GM12878 (cell line): ENCODE measurements around the gene SETD1B. TPM values are rescaled to one million over a fixed set of nuclear protein-coding genes. Genes with fewer than 3 reads are reported as not detected.

ENCODE experiments used
- ATAC-seq: fragments of 200-7000 bp; cut with Tn5 transposase; 3 replicates; pipeline ENCODE4 v1.9.1; 2020; ENCODE audit warnings: mild to moderate bottlenecking, moderate library complexity
- BruUV-seq: library from RNA; stranded (reverse); fragments of 400-500 nt; replicated peaks from 2 replicates; lab custom pipeline; 2021; lab: Mats Ljungman, UMichigan
- CTCF ChIA-PET: fragments of 300-600 bp; sonication (Branson Sonifier 250); formaldehyde crosslinking; extraction: SDS; loops from one replicate; lab custom pipeline; 2021; ENCODE audit warnings: inconsistent platforms; lab: Yijun Ruan, JAX
- POLR2A ChIA-PET: fragments of 350-600 bp; formaldehyde crosslinking; extraction: SDS; loops from one replicate; lab custom pipeline; 2021; ENCODE audit warnings: inconsistent platforms; lab: Charles Lee
- RAD21 ChIA-PET: fragments of 300-600 bp; sonication (Branson Sonifier 250); formaldehyde crosslinking; loops from one replicate; lab custom pipeline; 2023; ENCODE audit warnings: antibody characterized with exemption; ENCODE audit not compliant: unreplicated experiment; lab: Charles Lee
- SMC1A ChIA-PET: fragments of 300-600 bp; sonication (Branson Sonifier 250); formaldehyde crosslinking; loops from one replicate; lab custom pipeline; 2023; ENCODE audit not compliant: unreplicated experiment, uncharacterized antibody; lab: Charles Lee
- DNase-seq: peaks from one replicate; pipeline ENCODE4 v3.0.0-alpha.2; 2011; ENCODE audit warnings: low read depth, low spot score
- FAIRE-seq: peaks from 3 replicates; lab custom pipeline; 2011; peaks lifted over from hg19 to GRCh38; lab: Jason Lieb, UNC
- H2AFZ ChIP-seq: 2 replicates; pipeline ENCODE4 v1.6.0; 2011; ENCODE audit warnings: low read depth, low read length, control low read depth; ENCODE audit not compliant: control insufficient read depth
- H3K27ac ChIP-seq: 2 replicates; pipeline ENCODE4 v1.5.1; 2011; ENCODE audit warnings: control low read depth; ENCODE audit not compliant: control insufficient read depth, insufficient read depth
- H3K27me3 ChIP-seq, 2 experiments: replicated peaks in 1 of 2; 2 replicates each; pipeline versions ENCODE4 v1.6.0 to v1.6.1; 2011; ENCODE audit warnings: low read length in 1 of 2; ENCODE audit not compliant: control insufficient read depth in 2 of 2, insufficient read depth in 2 of 2
- H3K36me3 ChIP-seq, 2 experiments: 2 replicates each; pipeline ENCODE4 v1.5.1; 2011; ENCODE audit warnings: low read length in 1 of 2; ENCODE audit not compliant: control insufficient read depth in 2 of 2, insufficient read depth in 2 of 2
- H3K4me1 ChIP-seq: 2 replicates; pipeline ENCODE4 v1.6.1; 2011; ENCODE audit warnings: mild to moderate bottlenecking, low read length, moderate library complexity, mixed read lengths; ENCODE audit not compliant: control insufficient read depth, insufficient read depth
- H3K4me2 ChIP-seq: 2 replicates; pipeline ENCODE4 v1.6.0; 2011; ENCODE audit warnings: control low read depth; ENCODE audit not compliant: control insufficient read depth, insufficient read depth
- H3K4me3 ChIP-seq: fragments of 200-600 bp; sonication (generic); 2 replicates; pipeline ENCODE4 v1.5.1; 2016
- H3K79me2 ChIP-seq: 2 replicates; pipeline ENCODE4 v1.6.0; 2011; ENCODE audit warnings: low read length; ENCODE audit not compliant: control insufficient read depth, insufficient read depth
- H3K9ac ChIP-seq: 2 replicates; pipeline ENCODE4 v1.8.0; 2011; ENCODE audit warnings: low read length, control low read depth, mixed read lengths; ENCODE audit not compliant: control insufficient read depth, insufficient read depth
- H3K9me3 ChIP-seq: replicated peaks from 3 replicates; pipeline ENCODE4 v1.5.1; 2011; ENCODE audit warnings: mild to moderate bottlenecking, low read length; ENCODE audit not compliant: control insufficient read depth, insufficient read depth
- H4K20me1 ChIP-seq: 2 replicates; pipeline ENCODE4 v1.6.0; 2011; ENCODE audit not compliant: control insufficient read depth, insufficient read depth
- CBFB ChIP-seq: IDR thresholded peaks from 2 replicates; pipeline ENCODE4 v1.6.1; 2016; ENCODE audit warnings: antibody characterized with exemption, low read depth
- CBX3 ChIP-seq: fragments of 200-600 bp; sonication (generic); IDR thresholded peaks from 2 replicates; pipeline ENCODE4 v1.6.1; 2016; ENCODE audit warnings: low read depth, borderline replicate concordance
- HCFC1 ChIP-seq: fragments of 150-350 bp; IDR thresholded peaks from 2 replicates; pipeline ENCODE4 v1.6.1; 2014; ENCODE audit warnings: low read length
- IKZF2 ChIP-seq, 2 experiments: fragments of 450-650 bp; IDR thresholded peaks; 2 replicates each; pipeline ENCODE4 v1.6.1; 2017; ENCODE audit warnings: mild to moderate bottlenecking in 2 of 2, moderate library complexity in 2 of 2
- IRF3 ChIP-seq: fragments of 450-650 bp; IDR thresholded peaks from 2 replicates; pipeline ENCODE4 v1.6.1; 2014; ENCODE audit warnings: mild to moderate bottlenecking
- NBN ChIP-seq: fragments of 450-650 bp; IDR thresholded peaks from 2 replicates; pipeline ENCODE4 v1.6.1; 2016
- RB1 ChIP-seq: fragments of 450-650 bp; formaldehyde crosslinking; IDR thresholded peaks from 2 replicates; pipeline ENCODE4 v1.6.1; 2017; ENCODE audit warnings: mild to moderate bottlenecking, borderline replicate concordance
- SIN3A ChIP-seq: IDR thresholded peaks from 2 replicates; pipeline ENCODE4 v1.6.1; 2012; ENCODE audit warnings: low read depth, low read length, improper control_type of control experiment
- SREBF1 ChIP-seq: IDR thresholded peaks from 2 replicates; pipeline ENCODE4 v1.6.1; 2012; ENCODE audit warnings: mild to moderate bottlenecking, low read length
- TCF12 ChIP-seq: IDR thresholded peaks from 2 replicates; pipeline ENCODE4 v1.6.1; 2011; ENCODE audit warnings: low read depth, mild to moderate bottlenecking, low read length
- WRNIP1 ChIP-seq: IDR thresholded peaks from 2 replicates; pipeline ENCODE4 v1.6.1; 2011; ENCODE audit warnings: low read depth, low read length, improper control_type of control experiment, borderline replicate concordance
- ZNF207 ChIP-seq: fragments of 450-650 bp; IDR thresholded peaks from 2 replicates; pipeline ENCODE4 v1.6.1; 2014; ENCODE audit warnings: antibody characterized with exemption, mild to moderate bottlenecking, borderline replicate concordance
- ZNF687 ChIP-seq: fragments of 450-650 bp; IDR thresholded peaks from 2 replicates; pipeline ENCODE4 v1.6.1; 2017; ENCODE audit warnings: mild to moderate bottlenecking, moderate library complexity
- WGBS: methylation state at CpG from one replicate; pipeline ENCODE4 v1.1.6; 2016; ENCODE audit warnings: low lambda C conversion rate; ENCODE audit not compliant: insufficient replicate concordance, insufficient coverage; ENCODE audit errors: missing lambda C conversion rate; 5-methylcytosine and 5-hydroxymethylcytosine counted together
- in situ Hi-C: fragments of 300-500 bp; cut with MboI; formaldehyde crosslinking; loops from 9 replicates; pipeline ENCODE4 v1.14.3; 2018; ENCODE audit warnings: mixed read lengths
- intact Hi-C: fragments of 100-400 bp; cut with micrococcal nuclease; formaldehyde crosslinking; loops from one replicate; pipeline ENCODE4 v1.14.2; 2022; ENCODE audit not compliant: unreplicated experiment
- polyA plus RNA-seq, 11 experiments: library from polyadenylated mRNA; depleted of rRNA in 4 of 11; unstranded in 6 of 11; stranded (reverse) in 5 of 11; fragments of >200 nt; fragmentation: Nextera tagmentation in 4 of 11; fragmentation: Illumina TruSeq in 1 of 11; extraction: Ambion mirVana in 4 of 11; extraction: Trizol in 1 of 11; gene quantifications; 1 replicate in 1 of 11; 2 replicates in 10 of 11; pipeline versions ENCODE4 v1.2.1 to v1.2.3, GENCODE V29; 2011 to 2016; ENCODE audit warnings: inconsistent platforms in 2 of 11, missing spikeins in 2 of 11, low read depth in 1 of 11
- total RNA-seq, 4 experiments: library from RNA; depleted of rRNA in 3 of 4; stranded (reverse); fragments of >200 nt in 3 of 4; fragmentation: Illumina TruSeq in 1 of 4; extraction: Trizol in 1 of 4; gene quantifications; 2 replicates each; pipeline versions ENCODE4 v1.2.1 to v1.2.3, GENCODE V29; 2013 to 2021

The SETD1B gene
- total and polyA plus RNA-seq, 10 of the 15 experiments (the other 5 are each of a cell fraction or from before 2014, with no cell fraction given), result 0.50 to 17.3 (median 1.6) TPM

GRCh38 chr12:121793838-121794533 lies 9.8 kb upstream of the SETD1B start (continued):
- TF ChIP-seq NBN, result peak; percentile 89
- TF ChIP-seq IRF3, result peak; percentile 47; the same call in 1 of the 2 replicates
- peak; percentile 31; the same call in 1 of the 2 replicates for TF ChIP-seq CBFB
- TF ChIP-seq SIN3A, result peak; percentile 66; the same call in 1 of the 2 replicates

DNA sequence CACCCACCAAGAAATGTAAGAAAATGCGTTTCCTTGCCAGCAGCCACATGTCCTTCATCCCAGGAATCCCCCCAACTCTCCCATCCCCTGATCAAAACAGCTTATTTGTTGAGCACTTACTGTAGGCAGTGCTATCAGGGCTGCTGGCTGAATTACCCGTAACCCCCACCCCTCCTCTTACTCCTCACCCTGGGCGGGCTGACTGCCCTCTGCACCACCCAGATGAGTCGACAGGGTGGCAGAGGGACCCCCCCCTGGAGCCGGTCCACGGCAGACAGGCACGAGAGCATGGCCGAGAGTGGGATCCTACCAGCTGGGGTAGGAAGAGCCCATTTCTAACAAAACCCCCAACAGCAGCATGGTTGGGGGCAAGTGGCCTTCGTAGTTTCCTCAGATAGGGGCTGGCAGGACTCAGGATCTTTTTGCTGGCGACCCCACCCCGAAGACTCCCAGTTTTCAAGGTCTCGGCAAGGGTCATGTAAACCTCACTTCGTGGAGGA lies 9.2 kb upstream of the SETD1B start:
- CTCF ChIA-PET, result interaction anchor here (0.7 to 16.2 kb wide), 53 partner anchors 13 to 370 kb away, joined by 3 to 565 read pairs (median 4); partner anchors contain the start of genes CFAP251, ORAI1, PSMD9 and SETD1B
- Histone ChIP-seq H3K27ac (peak overlapping the region; percentile 73), H3K27me3 (no peaks in the 10 kb centered on the region), H3K4me3 (peak overlapping the region; percentile 58; the same call in 1 of the 2 replicates), H3K9ac (peak overlapping the region; percentile 22; the same call in 1 of the 2 replicates), H4K20me1 (no peaks in the 10 kb centered on the region; the same call in 1 of the 2 replicates), H2AFZ (peak overlapping the region; percentile 45), H3K79me2 (peaks cover 56% of the 10 kb centered on the region), H3K36me3 (peaks cover 10 to 15% of the 10 kb centered on the region in 2 experiments; a peak in 3 of 4 replicates), H3K4me1 (peaks cover 41% of the 10 kb centered on the region), H3K9me3 (no peaks in the 10 kb centered on the region), H3K4me2 (peak overlapping the region; percentile 93)
- SMC1A ChIA-PET, result interaction anchor here (0.6 to 10.5 kb wide), 31 partner anchors 11 to 372 kb away, joined by 3 to 226 read pairs (median 5); partner anchors contain the start of genes CFAP251, PSMD9, SETD1B and TMEM120B
- FAIRE-seq (no peak), ATAC-seq (peak; percentile 5), DNase-seq (no peak)
- RAD21 ChIA-PET, result interaction anchor here (0.6 to 11.7 kb wide), 33 partner anchors 13 to 443 kb away, joined by 3 to 395 read pairs (median 5); partner anchors contain the start of genes ANAPC5, CFAP251, ORAI1 and PSMD9
- WGBS, result under 1% methylated on average over 13 of the region's 13 CpGs
- in situ Hi-C loops (loop anchor here (5.0 kb wide), 2 partner anchors 93 to 102 kb away; partner anchors contain the start of gene PSMD9), intact Hi-C loops (loop anchor here (1.0 kb wide), 4 partner anchors 18 to 97 kb away; partner anchors contain the start of gene PSMD9)
- no TSS peak for BruUV-seq
- TF ChIP-seq TCF12, result no peak
- 0 out of 2 replicates have a peak, but pooled peaks have one; percentile 12 for TF ChIP-seq SREBF1
- 0 out of 2 replicates have a peak, but pooled peaks have one; percentile 14 for TF ChIP-seq HCFC1
- no peak for TF ChIP-seq ZNF687
- no peak for TF ChIP-seq CBX3
- TF ChIP-seq WRNIP1, result 0 out of 2 replicates have a peak, but pooled peaks have one; percentile 66
- 0 out of 2 replicates have a peak, but pooled peaks have one; percentile 11 for TF ChIP-seq ZNF207
- 0 out of 2 replicates have a peak, but pooled peaks have one; percentile 59 for TF ChIP-seq RB1
- peak in 1 of 2 experiments; percentile 6; a peak in 1 of 4 replicates for TF ChIP-seq IKZF2 (IDR thresholded peaks at IDR 0.05)
- POLR2A ChIA-PET, result interaction anchor here (0.6 to 7.9 kb wide), 13 partner anchors 10 to 108 kb away, joined by 3 to 155 read pairs (median 5); partner anchors contain the start of genes PSMD9, SETD1B and TMEM120B
